ENCODE measurements around the gene TIMM10.
"Not testable (repeated sequence)": the region's sequence is repeated elsewhere in the genome, so short reads cannot be mapped to it uniquely, and the experiment has no call there.

Gene TIMM10

DNA sequence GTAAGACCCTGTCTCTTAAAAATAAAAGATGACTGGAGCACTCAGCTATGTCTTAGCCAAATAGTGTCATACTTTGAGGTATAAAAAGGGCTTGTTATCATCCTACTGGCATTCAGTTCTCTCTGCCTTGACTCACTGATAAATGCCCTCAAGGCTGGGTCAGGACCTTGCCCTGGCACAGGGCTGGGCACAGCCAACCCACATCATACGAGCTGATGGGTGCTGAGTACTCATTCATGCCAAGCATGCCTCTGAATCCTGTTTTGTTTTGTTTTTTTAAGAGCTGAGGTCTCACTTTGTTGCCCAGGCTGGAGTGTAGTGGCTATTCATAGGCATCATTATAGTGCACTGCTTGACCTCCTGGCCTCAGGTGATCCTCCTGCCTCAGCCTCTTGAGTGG lies 8.8 kb upstream of the TIMM10 start:
- DNase-seq: no peak

DNA sequence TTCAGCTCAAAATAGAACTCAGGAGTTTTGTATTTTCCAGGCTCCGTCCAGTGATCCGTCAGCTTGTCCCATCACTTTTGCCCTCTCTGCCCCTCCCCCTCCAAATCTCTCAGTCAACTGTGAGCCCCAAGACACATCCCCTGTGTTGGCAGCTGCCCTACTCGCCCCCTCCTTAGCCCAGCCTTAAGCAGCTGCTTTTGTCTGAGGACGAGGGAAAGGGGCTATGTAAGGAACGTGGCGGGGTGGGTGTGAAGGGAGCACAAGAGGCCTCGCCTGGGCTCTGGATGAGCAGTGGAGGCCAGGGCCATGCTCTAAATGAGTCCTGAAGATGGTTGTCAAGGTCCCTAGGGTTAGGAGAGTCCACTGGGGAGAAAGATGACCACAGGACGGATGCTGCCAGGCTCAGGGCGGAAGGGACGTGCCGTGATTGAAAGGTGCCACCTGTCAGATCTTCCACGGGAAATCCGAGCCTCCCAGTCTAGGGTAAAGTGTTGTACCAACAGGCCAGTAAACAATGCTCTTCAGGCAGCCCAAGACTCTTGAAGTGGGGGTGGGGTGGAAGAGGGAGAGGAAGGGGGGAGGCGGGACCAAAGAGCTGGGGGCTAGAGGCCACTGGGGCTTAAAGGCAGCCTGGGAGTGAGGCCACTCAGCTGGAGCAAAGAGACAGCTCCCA lies 6.5 kb upstream of the TIMM10 start, which contains the start of gene SMTNL1:
Gene SMTNL1 (plus strand): TSS at position 649 of the 673 bp plus-strand sequence. CDS start 5,048 bp downstream, outside the sequence.
- no peak for DNase-seq

DNA sequence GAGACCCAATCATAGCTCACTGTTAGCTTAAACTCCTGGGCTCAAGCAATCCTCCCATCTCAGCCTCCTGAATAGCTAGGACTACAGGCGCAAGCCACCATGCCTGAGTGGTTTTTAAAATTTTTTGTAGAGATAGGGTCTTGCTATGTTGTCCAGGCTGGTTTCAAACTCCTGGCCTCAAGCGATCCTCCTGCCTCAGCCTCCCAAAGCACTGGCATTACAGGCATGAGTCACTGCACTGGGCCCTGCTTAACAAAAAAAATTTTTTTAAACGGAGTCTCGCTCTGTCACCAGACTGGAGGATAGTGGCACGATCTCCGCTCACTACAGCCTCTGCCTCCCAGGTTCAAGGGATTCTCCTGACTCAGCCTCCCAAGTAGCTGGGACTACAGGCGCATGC lies 3.9 kb upstream of the TIMM10 start:
- not testable (repeated sequence) for DNase-seq

DNA sequence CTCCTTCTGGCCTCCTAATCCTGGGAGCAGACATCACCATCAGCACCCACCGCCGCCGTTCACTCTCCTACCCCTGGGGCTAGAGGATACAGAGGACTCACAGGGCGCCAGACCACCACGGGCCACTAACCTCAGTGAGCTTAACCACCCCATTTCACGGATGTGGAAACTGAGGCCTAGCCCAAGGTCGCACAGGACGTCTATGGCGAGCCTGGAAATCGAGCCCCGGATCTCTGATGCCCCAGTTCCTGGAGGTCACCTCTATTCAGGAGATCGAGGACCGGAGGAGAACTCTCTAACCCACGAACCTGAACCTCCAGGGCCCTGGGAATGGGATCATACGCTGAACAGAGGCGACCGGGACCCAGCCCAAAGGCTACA lies 349 bp downstream of the TIMM10 start:
- DNase-seq: no peak

DNA sequence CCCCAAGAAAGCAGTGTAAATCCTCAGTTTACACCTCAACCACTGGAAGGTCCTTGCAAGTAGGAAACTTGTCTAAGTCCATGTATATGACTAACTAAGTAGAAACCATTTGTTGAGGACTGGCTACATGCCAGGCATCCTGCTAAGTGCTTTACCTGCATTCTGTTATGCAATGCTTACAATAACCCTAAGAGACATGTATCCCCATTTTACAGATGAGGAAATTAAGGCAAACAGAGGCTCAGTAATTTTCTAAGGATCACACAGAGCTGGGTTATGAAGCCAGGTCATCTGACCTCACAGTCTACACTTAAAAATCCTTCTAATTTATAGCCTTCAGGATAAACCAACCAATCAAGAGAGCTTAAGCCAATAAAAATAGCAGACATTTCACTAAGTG lies 1.5 kb downstream of the TIMM10 start:
- DNase-seq: no peak

DNA sequence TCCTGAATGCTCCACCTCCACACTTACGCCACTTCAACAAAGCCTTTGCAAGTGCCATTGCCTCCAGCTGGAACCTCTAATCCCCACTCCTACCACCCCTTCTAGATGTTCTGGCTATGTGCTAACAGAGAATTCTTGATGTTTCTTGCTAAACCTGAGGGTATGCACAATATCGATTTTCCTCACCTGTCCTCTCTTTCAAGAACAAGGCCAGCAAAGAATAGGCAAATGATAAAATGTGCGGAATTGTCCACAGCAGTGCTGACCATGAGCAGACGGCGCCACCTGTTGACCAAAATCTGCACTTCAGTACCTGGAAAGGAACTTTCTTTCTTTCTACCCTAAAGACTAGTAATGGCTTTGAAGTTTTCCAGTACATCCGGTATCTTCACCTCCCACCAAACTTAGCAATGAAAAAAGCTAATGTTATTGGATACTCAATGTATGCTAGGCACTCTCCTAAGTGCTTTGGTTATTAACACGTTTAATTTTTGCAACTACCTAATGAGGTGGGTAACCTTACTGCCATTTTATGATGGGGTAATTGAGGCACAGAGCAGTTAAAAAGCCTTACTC lies 3.4 kb downstream of the TIMM10 start:
- DNase-seq: peak; percentile 65

DNA sequence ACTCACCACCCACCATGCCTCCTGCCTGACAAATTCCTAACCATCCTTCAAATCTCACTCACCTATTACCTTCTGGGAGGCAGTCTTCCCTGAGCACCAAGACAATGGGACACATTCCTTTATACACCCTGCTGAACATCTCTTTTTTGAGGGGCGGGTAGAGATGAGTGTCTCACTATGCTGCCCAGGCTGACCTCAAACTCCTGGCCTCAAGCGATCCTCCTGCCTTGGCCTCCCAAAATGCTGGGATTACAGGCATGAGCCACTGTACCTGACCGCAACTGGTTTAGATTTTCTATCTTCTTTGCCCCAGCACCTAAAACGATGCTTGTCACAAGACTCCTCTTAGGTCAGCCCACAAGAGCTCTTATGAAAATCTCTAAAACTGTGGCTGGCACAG lies 7.1 kb downstream of the TIMM10 start:
- no peak for DNase-seq

DNA sequence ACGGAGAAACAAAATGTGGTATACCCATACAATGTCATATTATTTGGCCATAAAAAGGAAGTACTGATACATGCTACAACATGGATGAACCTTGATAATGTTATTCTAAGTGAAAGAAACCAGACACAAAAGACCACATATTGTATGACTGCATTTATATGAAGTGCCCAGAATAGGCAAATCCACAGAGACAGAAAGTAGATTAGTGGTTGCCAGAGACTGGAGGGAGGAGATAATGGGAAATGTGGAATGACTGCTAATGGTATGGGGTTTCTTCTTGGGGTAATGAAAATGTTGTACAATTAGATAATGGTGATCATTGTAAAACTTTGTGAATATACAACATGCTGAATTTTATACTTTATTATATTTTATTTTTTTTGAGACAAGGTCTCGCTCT lies 9.4 kb downstream of the TIMM10 start:
- no peak for DNase-seq

DNA sequence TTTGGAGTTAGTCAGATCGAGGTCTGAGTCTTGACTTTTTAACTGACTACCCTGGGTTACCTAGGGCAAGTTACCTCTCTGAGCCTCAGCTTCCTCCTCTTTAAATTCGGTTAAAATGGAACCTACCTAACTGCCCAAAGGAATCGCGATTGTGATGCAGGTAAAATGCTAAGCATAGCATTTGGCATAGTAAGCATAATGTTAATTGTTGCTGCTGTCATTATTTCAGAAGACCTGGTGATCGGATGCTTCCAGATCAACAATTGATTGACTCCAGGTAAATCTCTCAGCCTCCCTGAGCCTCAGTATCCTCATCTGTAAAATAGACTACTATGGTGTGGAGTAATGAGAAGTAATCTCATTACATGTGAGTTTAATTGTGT lies 14.5 kb downstream of the TIMM10 start:
- DNase-seq: no peak

DNA sequence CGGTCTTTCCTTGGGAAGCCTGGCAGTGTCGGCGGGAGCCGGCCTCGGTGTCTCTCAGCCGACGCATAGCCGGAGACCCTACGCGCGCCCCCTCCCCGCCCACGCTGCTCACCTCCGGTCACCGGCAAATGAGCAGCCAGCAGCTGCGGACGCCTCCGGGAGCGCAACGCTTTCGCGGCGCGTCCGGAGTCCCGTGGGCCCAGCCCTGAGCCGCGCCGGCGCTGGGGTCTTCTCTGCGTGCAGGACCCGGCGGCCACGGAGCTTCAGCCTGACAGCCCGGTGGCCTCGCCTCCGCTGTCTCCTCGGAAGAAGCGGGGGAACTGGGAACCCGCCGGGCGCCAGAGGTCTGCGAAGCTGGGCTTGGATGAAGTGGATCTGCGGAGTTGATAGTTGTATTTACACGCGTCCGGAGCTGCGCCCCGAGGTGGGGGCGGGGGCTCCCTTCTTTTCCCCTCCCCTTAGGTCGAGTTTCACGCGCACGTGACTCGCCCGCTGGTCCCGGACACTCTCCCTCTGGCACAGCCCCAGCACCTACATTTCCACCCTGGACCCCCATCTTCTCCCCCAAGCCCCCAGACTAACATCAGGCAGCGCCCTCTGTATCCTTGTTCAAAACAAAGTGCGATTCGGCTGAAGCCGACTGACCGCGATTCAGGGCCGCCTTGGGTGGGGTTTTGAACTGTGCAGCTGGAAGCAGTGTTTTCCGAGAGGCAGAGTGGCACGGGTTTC lies 15.1 kb downstream of the TIMM10 start, which contains the start of gene SLC43A1:
Gene SLC43A1 (minus strand): TSS at position 371 of the 729 bp plus-strand sequence. CDS start 1,591 bp downstream, outside the sequence.
- DNase-seq: peak; percentile 37

DNA sequence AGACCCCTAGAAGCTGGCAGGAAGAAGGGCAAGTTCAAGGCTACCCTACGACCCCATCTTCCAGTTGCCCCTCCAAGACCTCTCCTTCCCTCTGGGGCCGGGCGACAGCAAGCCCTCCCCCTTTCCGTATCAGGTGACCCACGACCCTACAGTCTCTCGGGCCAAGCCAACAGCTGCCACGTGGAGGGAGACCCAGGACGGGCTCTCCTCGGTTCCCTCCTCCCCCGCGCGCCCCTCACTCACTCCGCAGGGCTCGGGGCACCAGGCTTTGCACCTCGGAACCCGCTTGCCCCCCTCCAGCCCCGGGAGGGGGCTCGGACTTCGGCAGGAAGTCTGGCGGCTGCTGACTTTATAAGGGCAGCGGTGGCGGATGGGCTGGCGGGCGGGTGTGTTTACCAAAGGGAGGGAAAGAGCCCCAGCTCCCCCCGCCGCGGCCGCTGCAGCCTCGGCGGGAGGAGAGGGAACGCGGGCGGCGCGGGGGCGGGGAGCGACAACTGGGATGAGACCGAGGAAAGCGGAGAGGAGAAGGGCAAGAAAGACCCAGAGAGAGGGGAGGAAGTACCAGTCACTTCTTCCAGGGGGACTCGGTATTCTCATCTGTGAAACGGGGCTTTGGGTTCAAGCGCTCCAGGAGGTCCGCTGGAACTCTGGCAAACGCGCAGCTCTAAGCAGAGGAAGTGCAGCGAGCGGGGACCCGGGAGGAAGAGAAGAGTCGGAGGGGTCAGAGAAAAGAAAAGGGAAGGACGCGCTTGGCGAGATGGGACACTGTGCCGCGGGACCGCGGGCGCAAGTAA lies 15.8 kb downstream of the TIMM10 start:
- peak; percentile 40 for DNase-seq

DNA sequence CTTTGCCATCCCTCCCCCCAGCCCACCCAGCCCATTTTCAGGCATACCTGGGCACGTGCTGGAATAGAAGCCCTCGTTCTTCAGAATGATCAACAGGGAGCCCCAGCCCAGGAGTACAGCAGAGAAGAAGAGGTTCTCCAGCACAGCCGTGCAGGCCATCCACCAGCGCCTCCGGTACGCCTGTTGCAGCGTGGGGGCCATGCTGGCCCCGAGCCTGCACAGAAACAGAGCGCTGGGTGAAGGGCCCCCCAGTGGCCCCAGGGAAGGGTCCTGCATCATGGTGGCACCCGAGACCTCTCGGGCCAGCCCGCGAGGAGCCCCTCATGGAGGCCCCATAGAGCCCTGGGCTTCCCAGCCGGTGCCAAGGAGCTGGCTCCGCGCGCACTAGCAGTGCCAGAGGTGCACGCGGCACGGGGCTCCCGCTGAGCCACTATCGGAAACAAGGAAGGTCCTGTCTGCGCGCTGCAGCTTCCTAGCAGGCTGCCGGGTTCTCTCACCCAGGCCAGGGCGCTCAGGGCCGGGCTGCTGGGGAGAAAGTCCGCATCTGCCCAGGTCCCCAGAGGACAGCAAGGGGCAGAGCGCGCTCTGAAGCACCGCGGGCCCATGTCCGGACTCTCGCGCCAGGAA lies 16.5 kb downstream of the TIMM10 start:
- DNase-seq: peak; percentile 16

DNA sequence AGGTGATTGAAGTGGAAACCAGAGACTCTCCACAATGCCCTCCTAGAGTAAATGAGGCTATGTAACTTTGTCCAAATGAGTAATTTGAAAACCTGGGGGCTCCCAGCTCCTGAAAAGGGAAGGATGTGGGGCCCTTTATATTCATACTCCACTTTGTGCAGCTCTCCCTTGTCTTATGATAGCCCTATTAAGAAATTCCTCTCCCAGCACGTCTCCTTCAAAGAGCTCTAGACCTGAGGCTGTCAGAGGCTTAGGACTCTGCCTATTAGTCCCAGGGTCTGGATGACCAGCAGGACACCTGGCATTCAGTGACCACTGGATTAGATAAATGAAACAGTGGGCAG lies 17.1 kb downstream of the TIMM10 start:
- no peak for DNase-seq

DNA sequence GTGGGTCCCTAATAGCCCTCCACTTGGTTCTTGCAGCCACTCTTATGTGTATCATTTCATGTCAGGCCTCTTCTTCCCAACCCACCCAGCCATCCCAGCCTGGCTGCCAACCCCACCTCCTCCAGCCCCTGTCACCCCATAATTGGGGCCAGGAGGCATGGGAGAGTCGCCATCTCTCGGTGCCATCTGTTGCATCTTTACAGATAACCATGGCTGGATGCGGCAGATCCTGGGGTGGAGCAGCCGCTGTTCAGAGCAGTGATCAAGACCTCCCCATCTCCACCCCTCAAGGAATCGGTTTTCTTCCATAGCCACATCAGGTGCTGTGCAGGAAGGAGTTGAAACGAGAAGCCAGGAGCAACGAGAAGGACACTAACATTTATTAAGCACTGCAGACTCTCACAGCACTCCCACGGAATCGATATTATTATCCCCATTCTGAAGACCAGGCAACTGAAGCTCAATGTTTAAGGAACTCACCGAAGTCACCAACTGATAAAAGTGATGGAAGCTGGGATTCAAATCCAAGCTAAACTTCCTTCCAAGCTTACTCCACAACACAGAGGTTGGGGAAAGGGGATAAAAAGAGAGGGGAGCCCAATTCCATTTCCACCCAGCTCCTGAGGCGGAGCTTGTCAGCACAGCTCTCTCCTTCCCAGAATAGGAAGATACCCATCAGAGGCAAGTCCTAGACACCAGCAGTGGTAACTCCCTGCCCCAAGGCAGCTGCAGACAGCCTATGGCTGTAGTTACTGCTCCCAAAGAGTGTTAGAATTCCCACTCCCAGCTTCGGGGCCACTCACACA lies 17.7 kb downstream of the TIMM10 start:
- DNase-seq: no peak

DNA sequence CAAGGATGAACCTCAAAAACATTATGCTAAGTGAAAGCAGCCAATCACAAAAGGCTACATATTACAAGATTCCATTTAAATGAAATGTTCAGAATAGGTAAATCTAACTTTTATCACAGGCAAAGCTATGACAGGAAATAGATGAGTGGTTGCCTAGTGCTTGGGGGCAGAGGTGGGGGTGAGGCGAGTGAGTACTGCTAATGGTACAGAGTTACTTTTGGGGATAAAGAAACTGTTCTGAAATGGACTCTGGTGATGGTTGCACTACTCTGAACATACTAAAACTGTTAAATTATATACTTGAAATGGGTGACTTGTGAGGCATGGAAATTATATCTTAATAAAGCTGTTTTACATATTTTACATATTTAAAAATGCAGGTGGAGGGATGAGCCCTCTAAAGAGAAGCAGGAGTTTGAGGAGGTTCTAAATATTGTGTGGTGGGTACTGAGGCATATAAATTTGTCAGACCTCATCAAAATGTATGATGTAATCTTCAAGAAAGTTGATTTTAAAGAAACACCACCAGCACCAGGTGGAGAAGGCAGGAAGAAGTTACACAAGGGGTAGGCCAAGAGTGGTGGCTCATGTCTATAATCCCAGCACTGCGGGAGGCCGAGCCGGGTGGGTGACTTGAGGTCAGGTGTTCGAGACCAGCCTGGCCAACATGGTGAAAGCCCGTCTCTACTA lies 18.7 kb downstream of the TIMM10 start:
- DNase-seq: no peak

DNA sequence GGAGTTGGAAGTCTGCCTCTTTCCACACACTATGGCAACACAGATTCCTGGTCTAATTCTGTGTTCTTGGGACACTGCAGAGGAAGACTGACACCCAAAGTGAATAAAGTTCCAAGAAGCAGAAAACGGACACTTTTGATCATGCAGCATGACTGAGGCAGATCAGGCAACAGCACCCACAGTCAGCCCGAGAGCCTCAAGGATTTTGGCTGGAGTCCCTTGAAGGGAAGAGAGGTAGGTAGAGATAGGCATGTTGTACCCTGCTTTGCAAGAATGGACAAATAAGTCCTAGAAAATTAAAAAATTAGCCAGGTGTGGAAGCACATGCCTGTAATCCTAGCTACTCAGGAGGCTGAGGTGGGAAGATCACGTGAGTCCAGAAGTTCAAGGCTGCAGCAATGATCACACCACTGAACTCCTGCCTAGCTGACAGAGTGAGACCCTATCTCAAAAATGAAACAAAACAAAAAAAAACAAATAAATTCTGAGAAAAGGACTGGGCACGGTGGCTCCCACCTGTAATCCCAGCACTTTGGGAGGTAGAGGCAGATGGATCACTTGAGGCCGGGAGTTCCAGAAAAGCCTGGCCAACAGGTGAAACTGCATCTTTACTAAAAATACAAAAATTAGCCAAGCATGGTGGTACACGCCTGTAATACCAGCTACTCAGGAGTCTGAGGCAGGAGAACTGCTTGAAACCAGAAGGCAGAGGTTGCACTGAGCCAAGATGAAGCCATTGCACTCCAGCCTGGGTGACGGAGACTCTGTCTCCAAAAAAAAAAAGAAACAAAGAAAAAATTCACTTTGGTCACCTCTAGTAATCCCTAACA lies 22.0 kb downstream of the TIMM10 start:
- DNase-seq: no peak

DNA sequence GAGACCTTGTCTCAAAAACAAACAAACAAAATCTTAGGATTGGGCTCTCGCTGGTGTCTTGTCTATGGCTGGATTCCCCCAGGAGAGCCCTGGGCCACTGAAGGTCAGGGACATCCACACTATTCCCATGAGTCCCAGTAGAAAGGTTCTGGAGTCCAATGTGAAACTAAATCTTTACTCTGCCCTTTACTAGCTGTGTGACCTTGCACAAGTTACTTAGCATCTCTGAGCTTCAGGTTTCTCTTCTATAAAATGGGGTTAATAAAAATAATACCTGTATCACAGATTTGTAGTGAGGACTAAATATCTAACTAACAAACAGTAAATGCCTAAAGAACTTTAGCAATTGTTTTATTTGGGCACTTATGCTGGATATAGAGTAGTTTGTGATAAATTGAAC lies 24.0 kb downstream of the TIMM10 start:
- no peak for DNase-seq

DNA sequence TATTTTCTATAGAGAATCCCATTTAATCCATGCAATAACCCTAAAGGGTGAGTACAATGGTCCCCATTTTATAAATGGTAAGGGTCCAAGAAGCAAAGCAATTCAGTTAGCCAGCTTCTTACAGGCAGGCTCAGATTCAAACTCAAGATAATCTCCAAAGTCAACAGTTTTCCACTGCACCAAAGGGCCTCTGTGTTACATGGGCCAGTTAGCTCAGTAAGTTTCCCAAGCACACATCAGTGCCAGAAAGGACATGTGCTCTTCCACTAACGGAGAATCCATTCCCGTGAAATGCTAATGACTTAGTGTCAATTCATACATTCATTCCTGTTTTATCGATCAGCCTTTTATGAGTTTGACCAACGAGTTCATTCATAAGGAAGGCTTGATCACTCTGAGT lies 26.0 kb downstream of the TIMM10 start:
- DNase-seq: no peak

DNA sequence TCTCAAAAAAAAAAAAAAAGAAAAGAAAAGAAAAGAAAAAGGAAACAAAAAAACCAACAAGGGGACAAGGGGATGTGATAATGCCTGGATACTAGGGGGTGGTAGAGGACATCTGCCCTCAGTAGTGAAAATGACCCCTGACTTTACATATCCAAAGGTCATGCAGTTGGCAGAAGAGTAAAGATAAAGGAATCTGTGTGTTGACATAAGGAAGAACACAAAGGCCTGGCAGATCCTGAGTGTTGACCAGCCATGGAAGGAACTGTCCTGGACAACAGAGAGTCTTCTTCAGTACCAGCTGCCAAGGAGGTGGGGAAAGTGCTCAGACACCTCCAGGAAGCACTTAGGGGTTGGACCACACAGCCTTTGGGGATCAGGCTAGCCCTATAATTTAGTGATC lies 27.7 kb downstream of the TIMM10 start:
- no peak for DNase-seq

DNA sequence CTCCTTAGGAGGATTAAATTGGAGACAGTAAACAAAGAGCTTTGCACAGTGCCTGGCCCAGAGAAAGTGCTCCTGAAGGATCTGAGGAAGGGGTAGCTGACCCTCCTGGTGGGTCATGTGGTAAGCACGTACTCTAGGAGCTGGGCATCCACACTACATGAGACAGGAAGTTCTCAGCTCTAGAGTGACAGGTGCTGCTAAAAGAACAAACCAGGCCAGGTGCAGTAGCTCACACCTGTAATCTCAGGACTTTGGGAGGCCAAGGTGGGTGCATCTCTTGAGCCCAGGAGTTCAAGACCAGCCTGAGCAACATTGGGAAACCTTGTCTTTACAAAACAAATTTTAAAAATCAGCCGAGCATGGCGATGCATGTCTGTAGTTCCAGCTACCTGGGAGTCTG lies 28.2 kb downstream of the TIMM10 start:
- no peak for DNase-seq

DNA sequence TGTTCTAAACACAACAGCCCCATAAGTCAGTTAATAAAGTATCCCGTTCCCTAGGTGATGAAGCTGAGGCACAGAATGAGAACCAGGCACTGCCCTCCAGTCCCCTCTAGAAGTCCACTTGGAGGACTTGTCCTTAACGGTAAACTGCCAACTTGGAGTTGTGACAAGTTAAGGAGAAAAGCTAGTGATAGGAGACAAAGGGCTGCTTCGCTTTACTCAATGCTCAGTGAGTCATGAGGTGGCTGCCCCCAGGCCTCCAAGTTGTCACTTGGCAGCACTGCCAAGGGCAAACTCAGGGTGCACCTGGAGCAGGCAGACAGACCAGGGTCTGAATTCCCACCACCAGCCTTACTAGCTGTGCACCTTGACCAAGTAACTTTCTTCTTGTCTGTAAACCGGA lies 28.6 kb downstream of the TIMM10 start:
- no peak for DNase-seq
